HepG2 (cell line): ENCODE results near the gene ZDHHC14.

Source experiments
- JUN ChIP-seq: sonication (generic); formaldehyde crosslinking; IDR thresholded peaks from 2 replicates; pipeline ENCODE4 v1.4.0; 2020; ENCODE audit warnings: mild to moderate bottlenecking, missing genetic modification reagents
- ZMYM4 ChIP-seq: sonication (generic); formaldehyde crosslinking; IDR thresholded peaks from 2 replicates; pipeline ENCODE4 v1.8.1; 2023; ENCODE audit warnings: mild to moderate bottlenecking, missing genetic modification reagents
- ZNF17 ChIP-seq: sonication (generic); formaldehyde crosslinking; IDR thresholded peaks from 2 replicates; pipeline ENCODE4 v1.5.0; 2020; ENCODE audit warnings: mild to moderate bottlenecking, missing genetic modification reagents
- ZNF263 ChIP-seq: sonication (generic); formaldehyde crosslinking; IDR thresholded peaks from 2 replicates; pipeline ENCODE4 v1.4.0; 2020; ENCODE audit warnings: missing genetic modification reagents

GRCh38 chr6:157333537-157333936 lies 47.5 kb upstream of the ZDHHC14 start:
- no peak for TF ChIP-seq ZNF263
- no peak for TF ChIP-seq ZMYM4 (CRISPR knock-in tag)
- no peak for TF ChIP-seq JUN (CRISPR knock-in tag)
- no peak for TF ChIP-seq ZNF17 (CRISPR knock-in tag)
